Psoas muscle (tissue), 8 donors: ENCODE results near the gene HTR3E. TPM values are rescaled to one million over a fixed set of nuclear protein-coding genes. Genes with fewer than 3 reads are reported as not detected.

ENCODE experiments used
- ATAC-seq, 4 donors: fragments of 200-7000 bp; cut with Tn5 transposase; one replicate each; pipeline ENCODE4 v1.9.1; 2020; ENCODE audit warnings: moderate library complexity in 3 of 4, mild to moderate bottlenecking in 2 of 4
- DNase-seq, 2 donors: peaks; one replicate each; pipeline ENCODE4 v3.0.0-alpha.2; 2020
- H3K27ac ChIP-seq: fragments of 200-600 bp; one replicate; pipeline ENCODE4 v1.8.0; 2022
- H3K27me3 ChIP-seq, 3 donors: fragments of 200-600 bp in 1 of 3; one replicate each; pipeline versions ENCODE4 v1.6.1 to v1.8.0; 2013 to 2022; ENCODE audit warnings: low read length in 2 of 3, mild to moderate bottlenecking in 2 of 3, moderate library complexity in 1 of 3; ENCODE audit not compliant: insufficient read depth in 3 of 3
- H3K36me3 ChIP-seq, 2 donors: fragments of 200-600 bp in 1 of 2; one replicate each; pipeline versions ENCODE4 v1.6.1 to v1.8.0; 2013 to 2022; ENCODE audit warnings: low read depth in 1 of 2, mild to moderate bottlenecking in 1 of 2, moderate library complexity in 1 of 2; ENCODE audit not compliant: insufficient read depth in 1 of 2
- H3K4me1 ChIP-seq: fragments of 200-600 bp; one replicate; pipeline ENCODE4 v1.8.0; 2022
- H3K4me3 ChIP-seq: fragments of 200-600 bp; one replicate; pipeline ENCODE4 v1.8.0; 2022; ENCODE audit warnings: mild to moderate bottlenecking
- H3K9me3 ChIP-seq: fragments of 200-600 bp; one replicate; pipeline ENCODE4 v1.8.0; 2022
- WGBS, 3 donors: extraction: QIAGEN DNeasy Blood & Tissue Kit; methylation state at CpG; one replicate each; pipeline versions ENCODE4 v1.1.6 to v1.1.7; 2013; 5-methylcytosine and 5-hydroxymethylcytosine counted together
- intact Hi-C, 2 donors: fragments of 100-400 bp; cut with DNase I; formaldehyde crosslinking; loops; one replicate each; pipeline versions ENCODE4 v1.11.0 to v1.14.2; 2022
- polyA plus RNA-seq, 3 donors: library from polyadenylated mRNA; stranded (reverse); fragments of 200-250 nt; gene quantifications; one replicate each; pipeline ENCODE4 v1.2.3, GENCODE V29; 2013
- total RNA-seq, 4 donors: library from RNA; stranded (reverse); fragmentation: NEBNext Ultra II Directional in 2 of 4; extraction: Animal tissue kit (Norgen Biotek cat#: 25700) in 2 of 4; gene quantifications; one replicate each; pipeline versions ENCODE4 v1.2.1 to v1.2.4, GENCODE V29; 2021 to 2023
- TF ChIP-seq, protein P1 (sequence below): fragments of 200-600 bp; IDR thresholded peaks from one replicate; pipeline ENCODE4 v1.8.0; 2022; ENCODE audit warnings: antibody characterized with exemption
- donor health status: healthy with polysubstance abuse.
- donor health status: DM: no; HTN: no; CAD: no; lungs with moderate emphysema.
- donor health status: Bipolar disorder and iron deficiency.
- donor health status: healthy.
- donor health status: DM: yes; HTN: yes; CAD: no.
- donor health status: DM: no; HTN: no; CAD: no.
- donor health status: DM: no; HTN: no; CAD: no.
- donor health status: DM: yes; HTN: yes; CAD: no.

Gene HTR3E
- total and polyA plus RNA-seq, 7 donors: 0.01 TPM; not detected in 6

DNA sequence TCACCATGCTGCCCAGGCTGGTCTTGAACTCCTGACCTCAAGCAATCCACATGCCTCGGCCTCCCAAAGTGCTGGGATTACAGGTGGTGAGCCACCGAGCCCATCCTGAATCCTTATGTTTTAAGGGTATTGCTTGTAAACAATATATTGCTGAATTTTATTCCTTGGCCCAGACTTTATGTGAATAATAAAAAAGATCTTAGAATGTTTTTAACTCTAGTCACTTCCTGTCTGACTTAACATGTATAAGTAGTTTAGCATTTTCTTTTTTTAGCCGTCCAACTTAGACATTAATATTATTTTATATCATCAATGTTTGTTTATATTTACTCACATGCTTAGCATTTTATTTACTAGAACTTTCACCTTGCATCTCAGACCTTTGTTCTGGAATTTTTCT is 29.1 kb downstream of the HTR3E start:
- TF ChIP-seq, protein P1, sequence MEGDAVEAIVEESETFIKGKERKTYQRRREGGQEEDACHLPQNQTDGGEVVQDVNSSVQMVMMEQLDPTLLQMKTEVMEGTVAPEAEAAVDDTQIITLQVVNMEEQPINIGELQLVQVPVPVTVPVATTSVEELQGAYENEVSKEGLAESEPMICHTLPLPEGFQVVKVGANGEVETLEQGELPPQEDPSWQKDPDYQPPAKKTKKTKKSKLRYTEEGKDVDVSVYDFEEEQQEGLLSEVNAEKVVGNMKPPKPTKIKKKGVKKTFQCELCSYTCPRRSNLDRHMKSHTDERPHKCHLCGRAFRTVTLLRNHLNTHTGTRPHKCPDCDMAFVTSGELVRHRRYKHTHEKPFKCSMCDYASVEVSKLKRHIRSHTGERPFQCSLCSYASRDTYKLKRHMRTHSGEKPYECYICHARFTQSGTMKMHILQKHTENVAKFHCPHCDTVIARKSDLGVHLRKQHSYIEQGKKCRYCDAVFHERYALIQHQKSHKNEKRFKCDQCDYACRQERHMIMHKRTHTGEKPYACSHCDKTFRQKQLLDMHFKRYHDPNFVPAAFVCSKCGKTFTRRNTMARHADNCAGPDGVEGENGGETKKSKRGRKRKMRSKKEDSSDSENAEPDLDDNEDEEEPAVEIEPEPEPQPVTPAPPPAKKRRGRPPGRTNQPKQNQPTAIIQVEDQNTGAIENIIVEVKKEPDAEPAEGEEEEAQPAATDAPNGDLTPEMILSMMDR: no peak
- no peak overlapping the region for H3K4me3 ChIP-seq
- intact Hi-C loops: no loop called here
- DNase-seq (no peak), ATAC-seq (no peak)
- H3K36me3 ChIP-seq: no peaks in the 10 kb centered on the region
- 70 to 78% (median 77%) methylated on average over 3 of the region's 3 CpGs for WGBS, 3 donors
- H3K4me1 ChIP-seq: no peaks in the 10 kb centered on the region
- no peaks in the 10 kb centered on the region for H3K9me3 ChIP-seq
- no peaks in the 10 kb centered on the region for H3K27me3 ChIP-seq
- H3K27ac ChIP-seq: no peak overlapping the region

DNA sequence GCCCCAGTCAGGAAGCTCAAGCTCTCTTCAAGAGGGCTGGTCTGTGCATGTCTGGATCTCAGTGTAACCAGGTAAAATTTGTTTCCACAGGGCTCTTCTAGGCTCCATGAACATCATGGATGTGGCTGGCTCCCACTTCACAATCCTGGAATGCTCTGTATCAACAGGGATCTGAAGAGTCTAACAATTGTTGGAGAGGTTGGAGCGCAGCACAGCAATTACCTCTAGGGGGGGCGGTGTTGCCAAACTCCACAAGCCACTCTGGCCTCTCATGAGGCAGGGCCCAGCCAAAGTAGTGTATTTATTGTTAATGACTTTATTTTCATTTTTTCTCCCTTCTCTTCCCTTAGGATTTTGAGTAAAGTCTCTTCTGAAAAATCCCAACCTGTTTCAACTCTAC is 32.1 kb downstream of the HTR3E start:
- intact Hi-C loops: no loop called here
- no peaks in the 10 kb centered on the region for H3K27me3 ChIP-seq
- DNase-seq: no peak

DNA sequence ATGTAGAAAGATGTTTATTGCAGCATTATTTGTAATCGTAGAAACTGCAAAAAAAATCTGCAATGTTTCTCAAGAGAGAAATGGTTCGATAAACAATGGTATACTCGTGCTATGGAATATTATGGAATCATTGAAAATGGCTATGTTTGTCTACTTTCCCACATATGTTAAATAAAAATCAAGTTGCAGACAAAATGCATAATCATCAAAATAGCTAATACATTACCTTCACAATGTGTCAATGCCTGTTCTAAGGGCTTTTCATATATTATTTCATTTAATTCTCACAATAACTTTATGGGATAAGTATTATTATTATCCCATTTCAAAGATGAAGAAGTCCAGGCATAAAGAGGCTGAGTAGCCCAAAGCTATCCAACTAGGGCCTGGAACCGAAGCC is 36.1 kb downstream of the HTR3E start:
- TF ChIP-seq, protein P1: no peak

More for the DNA sequence above, 32.1 kb downstream of the HTR3E start:
- 44 to 58% (median 57%) methylated on average over 2 of the region's 2 CpGs for WGBS, 3 donors
- Histone ChIP-seq H3K36me3 (no peaks in the 10 kb centered on the region), H3K4me1 (no peaks in the 10 kb centered on the region), H3K4me3 (no peak overlapping the region), H3K9me3 (no peaks in the 10 kb centered on the region), H3K27ac (no peak overlapping the region)
- TF ChIP-seq, protein P1: peak; percentile 14
- ATAC-seq: no peak

DNA sequence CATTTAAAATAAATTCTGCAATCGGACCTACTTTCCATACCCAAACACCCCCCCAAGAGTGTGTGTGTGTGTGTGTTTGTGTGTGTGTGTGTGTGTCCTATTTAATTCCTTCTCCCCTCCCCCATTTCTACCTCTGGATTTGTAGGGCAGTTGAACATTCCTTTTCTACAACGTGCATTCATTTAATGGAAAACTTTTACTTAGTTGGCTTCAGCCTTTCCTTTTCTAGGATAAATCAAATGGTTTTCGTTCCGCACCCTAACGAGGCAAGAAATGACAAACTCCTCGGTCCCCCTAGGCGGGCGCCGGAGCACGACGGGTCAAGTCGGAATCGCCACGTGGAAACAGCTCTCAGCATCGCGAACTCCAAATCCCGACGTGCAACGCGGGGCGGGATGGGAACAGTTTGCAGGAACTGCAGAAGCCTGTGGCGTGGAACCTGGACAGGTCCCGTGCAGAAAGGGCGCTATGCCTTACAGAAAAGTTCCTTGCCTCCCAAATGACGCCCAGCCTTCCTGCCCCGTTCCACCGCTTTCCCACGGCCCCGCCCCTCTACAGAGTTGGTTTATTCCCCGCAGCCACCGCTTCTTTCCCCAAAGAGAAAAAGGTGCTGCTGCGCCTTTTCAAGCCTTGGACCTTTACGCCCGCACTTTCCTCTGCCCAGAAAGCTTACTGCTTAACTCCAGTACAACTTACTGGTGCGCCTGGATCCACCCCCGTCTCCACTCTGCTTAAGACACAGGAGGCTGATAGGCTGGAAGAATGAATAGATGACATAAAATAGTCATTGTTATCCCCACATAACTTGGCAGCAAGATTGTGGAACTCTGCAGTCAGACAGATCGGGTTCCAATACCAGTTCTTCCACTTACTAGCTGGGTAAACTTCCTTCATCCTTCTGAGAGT is 37.2 kb downstream of the HTR3E start:
- TF ChIP-seq, protein P1: no peak
- no peaks in the 10 kb centered on the region for H3K27me3 ChIP-seq
- intact Hi-C loops: loop anchor here in 1 of 2 donors (2.0 to 5.0 kb wide), 2 partner anchors 21 to 117 kb away; partner anchors contain the start of genes ABCC5 and DVL3
- peak; percentile 79 to 89 (median 84) for ATAC-seq
- H3K4me1 ChIP-seq: peaks cover 11% of the 10 kb centered on the region
- peak overlapping the region; percentile 93 for H3K27ac ChIP-seq
- WGBS, 3 donors: 1 to 2% (median 1%) methylated on average over 36 to 37 of the region's 37 CpGs
- DNase-seq: peak; percentile 88 to 90
- peaks cover 3 to 22% of the 10 kb centered on the region in 2 donors for H3K36me3 ChIP-seq
- H3K4me3 ChIP-seq: peak overlapping the region; percentile 96
- no peaks in the 10 kb centered on the region for H3K9me3 ChIP-seq

More for the DNA sequence above, 36.1 kb downstream of the HTR3E start:
- peaks cover 3 to 11% of the 10 kb centered on the region in 2 donors for H3K36me3 ChIP-seq
- H3K4me1 ChIP-seq: peaks cover 11% of the 10 kb centered on the region
- H3K4me3 ChIP-seq: no peak overlapping the region
- H3K9me3 ChIP-seq: no peaks in the 10 kb centered on the region
- intact Hi-C loops: loop anchor here in 1 of 2 donors (5.0 kb wide), 1 partner anchor 116 kb away; the partner anchor contains the start of gene ABCC5
- WGBS, 3 donors: 92 to 95% (median 94%) methylated on average over 4 of the region's 4 CpGs
- no peak overlapping the region for H3K27ac ChIP-seq
- no peaks in the 10 kb centered on the region for H3K27me3 ChIP-seq
- DNase-seq (no peak), ATAC-seq (no peak)
